K562 (cell line): ENCODE data around the gene GALNT9. TPM values are rescaled to one million over a fixed set of nuclear protein-coding genes. Genes with fewer than 3 reads are reported as not detected.

Source experiments
- ATAC-seq: fragments of 200-7000 bp; cut with Tn5 transposase; 3 replicates; pipeline ENCODE4 v1.9.1; 2020; ENCODE audit warnings: moderate library complexity
- BruUV-seq: library from RNA; stranded (reverse); fragments of 400-500 nt; replicated peaks from 2 replicates; lab custom pipeline; 2021; lab: Mats Ljungman, UMichigan
- CTCF ChIA-PET: fragments of 300-600 bp; formaldehyde crosslinking; extraction: SDS; loops from one replicate; lab custom pipeline; 2021; ENCODE audit warnings: low intra/inter-chr PET ratio; lab: Yijun Ruan, JAX
- POLR2A ChIA-PET: fragments of 300-600, 350-650 bp; sonication (Branson Sonifier 250); formaldehyde crosslinking; extraction: SDS; loops from one replicate; lab custom pipeline; 2021; ENCODE audit warnings: antibody characterized with exemption, inconsistent platforms; lab: Yijun Ruan, JAX
- DNase-seq, 4 experiments: peaks; one replicate each; pipeline versions ENCODE4 v3.0.0 to v3.0.0-alpha.2; 2011 to 2018; ENCODE audit warnings: low spot score in 3 of 4, mixed read lengths in 3 of 4; ENCODE audit errors: extremely low read depth in 1 of 4
- FAIRE-seq: peaks from 2 replicates; lab custom pipeline; 2011; peaks lifted over from hg19 to GRCh38; lab: Jason Lieb, UNC
- H2AFZ ChIP-seq: 2 replicates; pipeline ENCODE4 v1.6.0; 2011; ENCODE audit warnings: low read depth, low read length, control low read depth, inconsistent platforms
- H3K27ac ChIP-seq: fragments of 200-600 bp; 3 replicates; pipeline ENCODE4 v1.8.0; 2011; ENCODE audit warnings: low read depth, mild to moderate bottlenecking, control low read depth, inconsistent platforms, low read length, moderate library complexity, mixed read lengths; ENCODE audit errors: extremely low read depth
- H3K27me3 ChIP-seq, 2 experiments: fragments of 300-600 bp in 1 of 2; 2 replicates in 1 of 2; 3 replicates in 1 of 2; pipeline versions ENCODE4 v1.6.0 to v1.8.0; 2011; ENCODE audit warnings: inconsistent platforms in 2 of 2, low read length in 2 of 2, mild to moderate bottlenecking in 1 of 2, mixed read lengths in 1 of 2, moderate library complexity in 1 of 2; ENCODE audit not compliant: control insufficient read depth in 2 of 2, insufficient read depth in 2 of 2
- H3K36me3 ChIP-seq: fragments of 300-600 bp; 3 replicates; pipeline ENCODE4 v1.8.0; 2011; ENCODE audit warnings: mild to moderate bottlenecking, low read length, inconsistent platforms; ENCODE audit not compliant: control insufficient read depth, insufficient read depth
- H3K4me1 ChIP-seq, 2 experiments: fragments of 200-600 bp in 1 of 2; replicated peaks in 1 of 2; 2 replicates in 1 of 2; 3 replicates in 1 of 2; pipeline versions ENCODE4 v1.5.1 to v1.8.0; 2011; ENCODE audit warnings: inconsistent platforms in 2 of 2, low read length in 2 of 2, mild to moderate bottlenecking in 1 of 2, mixed read lengths in 1 of 2, moderate library complexity in 1 of 2; ENCODE audit not compliant: control insufficient read depth in 2 of 2, insufficient read depth in 2 of 2
- H3K4me2 ChIP-seq: 2 replicates; pipeline ENCODE4 v1.6.1; 2011; ENCODE audit warnings: low read length, control low read depth, inconsistent platforms, mixed read lengths; ENCODE audit not compliant: insufficient read depth
- H3K4me3 ChIP-seq: fragments of 200-600 bp; sonication (generic), shearing (Covaris generic); 2 replicates; pipeline ENCODE4 v1.5.1; 2016; ENCODE audit warnings: control low read depth, inconsistent platforms
- H3K79me2 ChIP-seq: fragments of 200-600 bp; 3 replicates; pipeline ENCODE4 v1.8.0; 2011; ENCODE audit warnings: low read length, inconsistent platforms; ENCODE audit not compliant: control insufficient read depth, insufficient read depth
- H3K9ac ChIP-seq, 2 experiments: 2 replicates each; pipeline versions ENCODE4 v1.6.0 to v1.6.1; 2011; ENCODE audit warnings: low read depth in 2 of 2, low read length in 2 of 2, control low read depth in 1 of 2, inconsistent platforms in 1 of 2, mild to moderate bottlenecking in 1 of 2, mixed read lengths in 1 of 2; ENCODE audit not compliant: insufficient read depth in 1 of 2
- H3K9me1 ChIP-seq: one replicate; pipeline ENCODE4 v1.6.0; 2011; ENCODE audit warnings: inconsistent platforms, mild to moderate bottlenecking, low read length, moderate library complexity; ENCODE audit not compliant: control insufficient read depth, insufficient read depth
- H3K9me3 ChIP-seq: replicated peaks from 2 replicates; pipeline ENCODE4 v1.5.1; 2011; ENCODE audit warnings: low read depth, low read length, inconsistent platforms; ENCODE audit not compliant: control insufficient read depth, insufficient read depth
- H4K20me1 ChIP-seq: replicated peaks from 2 replicates; pipeline ENCODE4 v1.6.1; 2011; ENCODE audit warnings: low read length, inconsistent platforms, mixed read lengths; ENCODE audit not compliant: control insufficient read depth, insufficient read depth
- ATF1 ChIP-seq, 2 experiments: fragments of 450-650 bp in 1 of 2; IDR thresholded peaks; 2 replicates each; pipeline ENCODE4 v1.6.1; 2016; ENCODE audit warnings: missing compliant biosample characterization in 1 of 2, missing genetic modification characterization in 1 of 2
- CEBPG ChIP-seq, 3 experiments: fragments of 200-800 bp in 1 of 3; sonication (Bioruptor generic) in 1 of 3; sonication (generic) in 1 of 3; formaldehyde crosslinking in 1 of 3; IDR thresholded peaks in 2 of 3; conservative IDR thresholded peaks in 1 of 3; 2 replicates each; pipeline versions ENCODE4 v1.6.1 to v1.8.0; 2016 to 2022; ENCODE audit warnings: missing compliant biosample characterization in 2 of 3, missing genetic modification characterization in 2 of 3, mild to moderate bottlenecking in 1 of 3, missing genetic modification reagents in 1 of 3
- FOXK1 ChIP-seq: sonication (generic); formaldehyde crosslinking; IDR thresholded peaks from 2 replicates; pipeline ENCODE4 v1.8.0; 2022; ENCODE audit warnings: missing genetic modification reagents, mild to moderate bottlenecking, borderline replicate concordance
- NR2C1 ChIP-seq, 2 experiments: fragments of 450-650 bp; IDR thresholded peaks; 2 replicates each; pipeline ENCODE4 v1.6.1; 2017; ENCODE audit warnings: mild to moderate bottlenecking in 2 of 2, antibody characterized with exemption in 1 of 2, inconsistent platforms in 1 of 2, missing compliant biosample characterization in 1 of 2, missing genetic modification characterization in 1 of 2
- NRF1 ChIP-seq, 2 experiments: fragments of 450-650 bp; IDR thresholded peaks in 1 of 2; conservative IDR thresholded peaks in 1 of 2; 2 replicates each; pipeline ENCODE4 v1.6.1; 2014; ENCODE audit warnings: mild to moderate bottlenecking in 2 of 2
- SAFB2 ChIP-seq: fragments of 200-400 bp; formaldehyde crosslinking; IDR thresholded peaks from 2 replicates; pipeline ENCODE4 v1.6.1; 2018; ENCODE audit warnings: borderline replicate concordance, low read length, low read depth, moderate library complexity; ENCODE audit not compliant: severe bottlenecking
- STAT5A ChIP-seq: IDR thresholded peaks from 2 replicates; pipeline ENCODE4 v1.6.1; 2012; ENCODE audit warnings: low read length, inconsistent platforms, borderline replicate concordance
- ZFX ChIP-seq: sonication (generic); formaldehyde crosslinking; IDR thresholded peaks from 2 replicates; pipeline ENCODE4 v1.8.0; 2022; ENCODE audit warnings: mild to moderate bottlenecking, missing genetic modification reagents, moderate library complexity
- ZNF23 ChIP-seq: fragments of 250-450 bp; sonication (Bioruptor Pico); IDR thresholded peaks from 2 replicates; pipeline ENCODE4 v1.4.0; 2020; ENCODE audit warnings: mild to moderate bottlenecking
- ZNF324 ChIP-seq: fragments of 250-450 bp; sonication (Bioruptor Pico); IDR thresholded peaks from 2 replicates; pipeline ENCODE4 v1.4.0; 2020; ENCODE audit warnings: mild to moderate bottlenecking
- ZNF436 ChIP-seq: fragments of 250-450, 450-650 bp; sonication (Bioruptor Pico); formaldehyde crosslinking; IDR thresholded peaks from 2 replicates; pipeline ENCODE4 v1.7.0; 2020; ENCODE audit warnings: mild to moderate bottlenecking
- ZNF707 ChIP-seq: fragments of 250-450 bp; sonication (Bioruptor Pico); conservative IDR thresholded peaks from 2 replicates; pipeline ENCODE4 v1.8.0; 2022; ENCODE audit warnings: inconsistent platforms, mild to moderate bottlenecking, moderate library complexity
- ZNF785 ChIP-seq: fragments of 250-450 bp; sonication (Bioruptor Pico); IDR thresholded peaks from 2 replicates; pipeline ENCODE4 v1.4.0; 2020; ENCODE audit warnings: mild to moderate bottlenecking
- WGBS: fragments of 100-300 bp; shearing (Covaris generic); methylation state at CpG from one replicate; pipeline ENCODE4 v1.1.6; 2016; ENCODE audit warnings: low coverage, mixed read lengths; ENCODE audit not compliant: insufficient coverage; ENCODE audit errors: missing lambda C conversion rate; 5-methylcytosine and 5-hydroxymethylcytosine counted together
- in situ Hi-C: fragments of 300-500 bp; cut with MboI; formaldehyde crosslinking; loops from 4 replicates; pipeline ENCODE4 v1.15.0; 2018; ENCODE audit warnings: inconsistent platforms, mixed read lengths
- intact Hi-C: fragments of 100-400 bp; cut with micrococcal nuclease; formaldehyde crosslinking; loops from 2 replicates; pipeline ENCODE4 v1.14.2; 2022
- polyA plus RNA-seq, 8 experiments: library from polyadenylated mRNA; depleted of rRNA in 4 of 8; stranded (reverse) in 5 of 8; unstranded in 3 of 8; fragments of >200 nt; fragmentation: Nextera tagmentation in 2 of 8; fragmentation: Illumina TruSeq in 1 of 8; extraction: Ambion mirVana in 2 of 8; extraction: Trizol in 1 of 8; gene quantifications; 2 replicates each; pipeline versions ENCODE4 v1.2.1 to v1.2.3, GENCODE V29; 2011 to 2014; ENCODE audit warnings: inconsistent platforms in 1 of 8, missing spikeins in 1 of 8
- total RNA-seq, 7 experiments: library from RNA; depleted of rRNA in 6 of 7; stranded (reverse); fragments of >200 nt in 6 of 7; fragmentation: Illumina TruSeq in 2 of 7; extraction: Trizol in 2 of 7; gene quantifications; 2 replicates each; pipeline versions ENCODE4 v1.2.1 to v1.2.3, GENCODE V29; 2011 to 2021; ENCODE audit warnings: low replicate concordance in 1 of 7
- TF ChIP-seq, protein P1 (sequence below): sonication (generic); formaldehyde crosslinking; IDR thresholded peaks from 2 replicates; pipeline ENCODE4 v1.5.0; 2020; ENCODE audit warnings: missing genetic modification reagents
- TF ChIP-seq, protein P2 (sequence below), 2 experiments: fragments of 200-800 bp in 1 of 2; sonication (Bioruptor generic) in 1 of 2; sonication (generic) in 1 of 2; formaldehyde crosslinking in 1 of 2; IDR thresholded peaks in 1 of 2; conservative IDR thresholded peaks in 1 of 2; 2 replicates each; pipeline versions ENCODE4 v1.5.0 to v1.6.1; 2016 to 2020; ENCODE audit warnings: missing compliant biosample characterization in 1 of 2, missing genetic modification characterization in 1 of 2, missing genetic modification reagents in 1 of 2
- TF ChIP-seq, protein P3 (sequence below): sonication (generic); formaldehyde crosslinking; IDR thresholded peaks from 2 replicates; pipeline ENCODE4 v1.8.0; 2022; ENCODE audit warnings: mild to moderate bottlenecking, low read depth, missing genetic modification reagents

Gene GALNT9
- total and polyA plus RNA-seq, 9 of the 15 experiments (the other 6 are each of a cell fraction or from before 2014, with no cell fraction given): not detected

DNA sequence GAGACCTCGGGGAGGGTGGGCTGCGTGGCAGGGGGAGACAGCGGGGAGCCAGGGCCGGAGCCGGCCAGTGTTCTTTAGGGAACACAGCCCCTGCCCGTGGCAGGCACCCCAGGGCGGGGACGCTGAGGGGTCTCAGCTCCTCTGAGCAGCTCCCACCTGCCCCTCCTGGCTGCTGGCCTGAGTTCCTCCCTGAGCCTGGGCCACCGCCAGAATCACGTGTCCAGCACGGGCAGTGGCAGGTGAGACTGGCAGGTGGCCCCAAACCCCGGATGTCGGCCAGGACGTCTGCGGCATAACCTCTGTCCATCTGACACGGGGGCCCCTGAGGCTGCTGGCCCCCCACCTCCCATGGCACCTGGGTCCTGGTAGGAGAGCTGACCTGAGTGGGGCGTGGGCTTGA lies 160.0 kb downstream of the GALNT9 start:
- DNase-seq (no peak), ATAC-seq (no peak), FAIRE-seq (no peak)
- TF ChIP-seq ATF1 (CRISPR knock-in tag; IDR thresholded peaks at IDR 0.05) (no peak), ATF1 (tag; IDR thresholded peaks at IDR 0.05) (no peak), SAFB2 (no peak), ZNF785 (no peak), ZNF436 (no peak), STAT5A (no peak), ZNF707 (no peak), FOXK1 (CRISPR knock-in tag) (no peak), NR2C1 (IDR thresholded peaks at IDR 0.05) (no peak), NR2C1 (tag; IDR thresholded peaks at IDR 0.05) (no peak), ZNF23 (CRISPR knock-in tag) (no peak), CEBPG (CRISPR knock-in tag; IDR thresholded peaks at IDR 0.05) (no peak), CEBPG (tag; conservative IDR thresholded peaks at IDR 0.05 in 1 of 2, IDR thresholded peaks at IDR 0.05 in 1 of 2) (no peak), ZFX (CRISPR knock-in tag) (no peak), NRF1 (conservative IDR thresholded peaks at IDR 0.05 in 1 of 2, IDR thresholded peaks at IDR 0.05 in 1 of 2) (no peak), ZNF324 (CRISPR knock-in tag) (no peak)
- TF ChIP-seq, protein P1, sequence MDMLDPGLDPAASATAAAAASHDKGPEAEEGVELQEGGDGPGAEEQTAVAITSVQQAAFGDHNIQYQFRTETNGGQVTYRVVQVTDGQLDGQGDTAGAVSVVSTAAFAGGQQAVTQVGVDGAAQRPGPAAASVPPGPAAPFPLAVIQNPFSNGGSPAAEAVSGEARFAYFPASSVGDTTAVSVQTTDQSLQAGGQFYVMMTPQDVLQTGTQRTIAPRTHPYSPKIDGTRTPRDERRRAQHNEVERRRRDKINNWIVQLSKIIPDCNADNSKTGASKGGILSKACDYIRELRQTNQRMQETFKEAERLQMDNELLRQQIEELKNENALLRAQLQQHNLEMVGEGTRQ (CRISPR knock-in tag): no peak
- TF ChIP-seq, protein P2, sequence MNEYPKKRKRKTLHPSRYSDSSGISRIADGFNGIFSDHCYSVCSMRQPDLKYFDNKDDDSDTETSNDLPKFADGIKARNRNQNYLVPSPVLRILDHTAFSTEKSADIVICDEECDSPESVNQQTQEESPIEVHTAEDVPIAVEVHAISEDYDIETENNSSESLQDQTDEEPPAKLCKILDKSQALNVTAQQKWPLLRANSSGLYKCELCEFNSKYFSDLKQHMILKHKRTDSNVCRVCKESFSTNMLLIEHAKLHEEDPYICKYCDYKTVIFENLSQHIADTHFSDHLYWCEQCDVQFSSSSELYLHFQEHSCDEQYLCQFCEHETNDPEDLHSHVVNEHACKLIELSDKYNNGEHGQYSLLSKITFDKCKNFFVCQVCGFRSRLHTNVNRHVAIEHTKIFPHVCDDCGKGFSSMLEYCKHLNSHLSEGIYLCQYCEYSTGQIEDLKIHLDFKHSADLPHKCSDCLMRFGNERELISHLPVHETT (CRISPR knock-in tag; conservative IDR thresholded peaks at IDR 0.05 in 1 of 2, IDR thresholded peaks at IDR 0.05 in 1 of 2): no peak
- TF ChIP-seq, protein P3, sequence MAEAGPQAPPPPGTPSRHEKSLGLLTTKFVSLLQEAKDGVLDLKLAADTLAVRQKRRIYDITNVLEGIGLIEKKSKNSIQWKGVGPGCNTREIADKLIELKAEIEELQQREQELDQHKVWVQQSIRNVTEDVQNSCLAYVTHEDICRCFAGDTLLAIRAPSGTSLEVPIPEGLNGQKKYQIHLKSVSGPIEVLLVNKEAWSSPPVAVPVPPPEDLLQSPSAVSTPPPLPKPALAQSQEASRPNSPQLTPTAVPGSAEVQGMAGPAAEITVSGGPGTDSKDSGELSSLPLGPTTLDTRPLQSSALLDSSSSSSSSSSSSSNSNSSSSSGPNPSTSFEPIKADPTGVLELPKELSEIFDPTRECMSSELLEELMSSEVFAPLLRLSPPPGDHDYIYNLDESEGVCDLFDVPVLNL (CRISPR knock-in tag): no peak
- ChIA-PET POLR2A (interaction anchor here (0.7 kb wide), 1 partner anchor 356 kb away, joined by 3 read pairs; no protein-coding TSS in a partner anchor), CTCF (no interaction called here)
- no peaks in the 10 kb centered on the region for H3K36me3 ChIP-seq
- peaks cover 10% of the 10 kb centered on the region; the same call in 1 of the 2 replicates for H4K20me1 ChIP-seq
- WGBS: 29% methylated on average over 12 of the region's 17 CpGs
- peaks cover 35 to 49% of the 10 kb centered on the region in 2 experiments; a peak in 4 of 5 replicates for H3K27me3 ChIP-seq
- H3K9me3 ChIP-seq: no peaks in the 10 kb centered on the region
- no peak overlapping the region for H3K4me2 ChIP-seq
- intact Hi-C loops (no loop called here), in situ Hi-C loops (no loop called here)
- peak overlapping the region in 1 of 2 experiments; percentile 22; a peak in 1 of 4 replicates for H3K9ac ChIP-seq
- H3K9me1 ChIP-seq: no peaks in the 10 kb centered on the region
- no peak overlapping the region for H3K4me3 ChIP-seq
- no peaks in the 10 kb centered on the region for H3K79me2 ChIP-seq
- peaks cover 0 to 52% of the 10 kb centered on the region in 2 experiments; a peak in 4 of 5 replicates for H3K4me1 ChIP-seq
- H3K27ac ChIP-seq: no peak overlapping the region
- no peak overlapping the region for H2AFZ ChIP-seq
- BruUV-seq: no TSS peak
